Transverse colon (tissue), 3 donors: ENCODE results near the gene SRMS.

ENCODE experiments used
- CTCF ChIP-seq, 5 experiments: fragments of 200-600 bp in 3 of 5; fragments of 450-650 bp in 2 of 5; sonication (generic) in 3 of 5; IDR thresholded peaks; 1 replicate in 2 of 5; 2 replicates in 3 of 5; pipeline ENCODE4 v1.5.1; 2016 to 2017; ENCODE audit warnings: antibody characterized with exemption in 5 of 5, inconsistent platforms in 3 of 5, mild to moderate bottlenecking in 2 of 5, moderate library complexity in 1 of 5
- EP300 ChIP-seq: sonication (generic); formaldehyde crosslinking; IDR thresholded peaks from one replicate; pipeline ENCODE4 v1.6.1; 2017; ENCODE audit warnings: antibody characterized with exemption, low read depth
- POLR2A ChIP-seq: fragments of 450-650 bp; IDR thresholded peaks from one replicate; pipeline ENCODE4 v1.6.1; 2016; ENCODE audit warnings: antibody characterized with exemption, mild to moderate bottlenecking, moderate library complexity

DNA sequence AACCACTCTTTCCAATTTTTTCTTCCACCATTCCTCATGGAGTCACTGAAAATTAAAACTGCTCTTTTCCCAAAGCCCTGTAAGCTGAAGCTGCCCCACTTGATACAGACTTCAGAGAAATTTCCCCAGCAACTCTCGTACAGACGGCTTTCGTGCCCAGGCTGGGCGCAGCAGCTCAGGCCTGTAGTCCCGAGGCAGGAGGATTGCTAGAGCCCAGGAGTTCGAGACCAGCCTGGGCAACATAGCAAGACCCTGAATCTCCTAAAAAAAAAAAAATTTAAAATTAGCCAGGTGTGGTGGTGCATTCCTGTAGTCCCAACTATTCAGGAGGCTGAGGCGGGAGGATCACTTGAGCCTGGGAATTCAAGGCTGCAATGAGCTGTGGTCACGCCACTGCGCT lies 20.4 kb downstream of the SRMS start:
- TF ChIP-seq CTCF (IDR thresholded peaks at IDR 0.05), result no peak
- no peak for TF ChIP-seq POLR2A
- no peak for TF ChIP-seq EP300
